HG03575 (cell line): ENCODE data around the gene HTR7.

Source experiments
- ATAC-seq: cut with Tn5 transposase; IDR thresholded peaks from one replicate; pipeline ENCODE4 v1.9.1; 2021; ENCODE audit not compliant: unreplicated experiment, insufficient number of reproducible peaks, low FRiP score; ENCODE audit errors: extremely low read depth

HTR7 gene

DNA sequence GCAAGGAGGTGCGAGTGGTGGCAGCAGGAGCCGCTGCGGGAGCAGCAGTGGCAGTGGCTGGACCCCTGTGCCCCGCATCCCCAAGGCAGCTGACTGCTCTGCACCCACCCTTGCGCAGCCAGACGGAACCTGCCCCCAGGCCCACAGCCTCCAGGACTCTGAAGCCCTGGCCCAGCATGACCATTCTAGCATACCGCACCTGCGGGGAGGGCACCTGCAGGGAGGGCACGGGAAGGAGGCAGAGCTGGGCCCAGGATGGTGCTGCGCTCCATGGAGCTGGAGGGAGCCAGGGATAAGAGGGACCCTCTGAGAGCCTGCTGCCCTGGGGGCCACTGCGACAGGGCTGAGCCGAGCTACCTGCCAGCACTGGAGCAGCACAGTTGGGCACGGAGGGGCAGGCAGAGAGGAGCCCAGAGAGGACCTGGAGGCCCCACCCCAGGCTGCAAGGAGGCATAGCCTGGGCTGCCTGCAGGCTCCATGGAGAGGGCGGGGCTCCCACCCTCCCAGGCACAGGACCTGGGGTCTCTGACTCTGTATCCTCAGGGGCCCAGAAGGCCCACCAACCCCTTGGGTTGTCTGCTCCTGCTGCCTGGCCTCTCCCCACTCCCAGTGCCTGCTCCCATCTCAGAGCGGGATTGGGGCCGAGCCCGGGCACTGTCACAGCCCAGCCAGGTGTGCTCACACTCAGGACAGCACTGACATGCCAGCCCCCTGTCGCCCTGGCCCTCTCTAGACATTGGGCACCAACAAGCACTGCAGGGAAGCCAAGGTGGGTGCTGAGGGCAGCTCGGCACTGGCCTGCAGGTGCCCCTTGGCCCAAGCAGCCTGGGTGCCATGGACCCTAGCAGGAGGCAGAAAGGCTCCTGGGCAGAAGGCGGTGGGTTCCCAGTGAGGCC is 87.6 kb downstream of the HTR7 start:
- no peak for ATAC-seq

DNA sequence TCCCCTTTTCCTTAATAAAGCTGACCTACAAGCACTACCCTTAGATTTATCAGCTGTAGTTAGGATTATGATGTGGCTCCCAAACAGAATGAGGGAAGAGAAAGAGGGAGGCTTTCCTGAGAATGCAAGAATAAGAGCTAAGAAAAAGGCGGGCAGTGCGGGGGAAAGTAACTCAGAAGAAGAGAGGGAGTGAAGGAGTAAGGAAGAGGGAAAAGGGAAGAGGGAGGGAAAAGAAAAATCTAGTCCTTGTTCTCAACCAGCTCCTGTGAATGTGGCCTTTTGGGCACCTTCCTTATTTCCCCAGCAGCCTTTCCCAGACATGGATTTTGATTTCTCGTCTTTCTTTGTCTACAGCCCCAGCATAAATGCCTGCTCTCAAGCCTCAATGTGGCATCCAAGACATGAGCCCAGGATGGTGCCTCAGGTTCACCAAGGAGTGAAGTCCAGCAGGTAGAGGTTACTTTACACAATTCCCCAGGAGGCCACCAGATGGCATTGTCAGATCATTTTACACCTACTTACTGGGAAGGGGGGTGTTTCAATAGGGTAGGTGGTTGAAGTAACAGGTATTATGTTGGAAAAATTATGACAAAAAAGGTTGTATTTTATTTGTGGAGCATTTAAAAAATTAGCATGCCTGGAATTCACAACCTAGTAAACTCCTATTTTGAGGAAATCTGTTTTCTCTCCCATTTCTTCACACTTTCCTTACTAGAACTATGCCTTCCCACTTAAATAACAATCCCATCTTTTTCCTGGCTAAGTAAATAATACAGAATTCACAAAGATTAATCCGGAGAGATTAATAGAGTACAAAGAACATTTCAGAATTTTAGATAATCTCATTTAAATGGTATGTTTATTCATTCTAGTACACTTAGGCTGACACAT is 106.5 kb downstream of the HTR7 start:
- ATAC-seq: no peak

DNA sequence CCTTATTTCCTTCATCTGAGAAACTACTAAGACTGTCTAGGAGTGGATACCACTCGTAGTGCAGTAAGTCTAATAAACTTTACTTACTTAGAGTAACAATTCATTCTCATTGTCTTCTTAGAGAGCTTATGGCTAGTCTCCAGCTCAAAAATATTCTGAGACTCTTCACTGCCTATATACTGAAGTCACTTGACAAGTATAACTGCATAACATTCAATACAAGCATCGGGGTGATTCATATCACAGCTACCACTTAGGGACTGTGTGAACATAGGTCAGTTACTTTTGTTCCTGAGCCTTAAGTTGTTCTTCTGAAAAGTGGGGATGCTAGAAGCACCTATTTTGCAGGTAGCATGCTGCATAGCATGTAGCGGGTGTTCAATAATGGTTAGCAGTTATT is 111.0 kb downstream of the HTR7 start:
- no peak for ATAC-seq

DNA sequence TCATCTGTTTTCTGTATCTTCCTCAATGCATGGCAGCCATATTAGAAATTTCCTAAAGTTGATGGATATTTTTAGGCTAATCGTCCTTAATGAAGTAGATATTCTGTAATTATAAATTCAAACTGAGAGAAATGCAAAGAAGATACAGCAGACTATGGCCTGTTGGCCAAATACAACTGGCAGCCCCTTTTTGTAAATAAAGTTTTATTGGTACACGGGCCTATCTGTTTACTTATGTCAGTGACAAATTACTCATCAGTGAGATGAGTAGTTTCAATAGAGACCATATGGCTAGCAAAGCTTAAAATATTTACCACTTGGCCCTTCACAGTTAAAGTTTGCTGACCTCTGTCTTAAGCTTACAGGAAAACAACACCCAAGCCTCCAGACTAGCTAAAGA is 112.3 kb downstream of the HTR7 start:
- ATAC-seq: no peak

DNA sequence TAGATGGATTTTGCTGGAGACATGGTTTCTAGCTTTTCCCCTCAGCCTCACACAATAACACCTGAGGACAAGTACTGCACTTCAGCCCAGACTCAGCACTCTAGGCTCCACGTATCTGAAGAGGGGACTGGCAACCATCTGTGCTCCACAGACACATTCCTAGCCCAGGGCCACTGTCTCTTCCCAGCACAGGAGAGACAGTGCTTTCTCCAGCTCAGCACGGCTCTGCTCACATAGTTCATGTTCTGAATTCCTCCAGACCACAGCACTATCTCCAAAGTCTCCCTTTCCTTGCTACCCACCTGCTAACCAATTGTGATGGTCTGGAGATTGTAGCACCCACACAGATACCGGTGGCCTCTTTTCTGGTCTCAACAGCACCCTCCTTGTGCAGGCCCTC is 114.5 kb downstream of the HTR7 start:
- no peak for ATAC-seq

DNA sequence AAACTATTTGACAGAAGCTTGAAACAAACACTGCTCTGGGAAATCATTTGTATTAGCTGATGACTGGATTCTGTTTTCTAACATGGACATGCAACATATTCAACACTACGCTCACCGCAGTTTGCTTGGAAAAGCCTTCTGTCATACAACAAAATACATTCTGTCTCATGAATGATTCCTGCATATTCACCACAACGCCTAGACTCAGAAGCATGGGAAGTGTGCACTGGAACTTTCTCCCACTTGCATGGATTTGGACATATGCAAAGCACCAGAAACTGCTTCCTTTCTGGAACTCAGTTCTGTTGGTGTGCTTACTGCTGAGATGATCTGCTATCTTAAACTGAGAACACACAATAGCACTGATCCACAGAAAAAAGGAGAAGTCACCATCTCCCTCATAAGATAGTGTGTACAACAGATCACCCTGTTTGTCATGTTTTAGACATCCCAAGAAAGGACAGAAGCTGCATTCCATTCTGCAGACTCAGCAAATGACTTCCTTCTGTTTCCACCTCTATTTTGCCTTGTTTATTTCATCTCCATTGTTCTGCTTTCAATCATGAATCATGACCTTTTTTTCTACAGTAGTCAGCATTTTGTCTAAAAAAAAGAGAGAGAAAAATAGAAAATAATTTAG is 115.8 kb downstream of the HTR7 start:
- ATAC-seq: no peak

DNA sequence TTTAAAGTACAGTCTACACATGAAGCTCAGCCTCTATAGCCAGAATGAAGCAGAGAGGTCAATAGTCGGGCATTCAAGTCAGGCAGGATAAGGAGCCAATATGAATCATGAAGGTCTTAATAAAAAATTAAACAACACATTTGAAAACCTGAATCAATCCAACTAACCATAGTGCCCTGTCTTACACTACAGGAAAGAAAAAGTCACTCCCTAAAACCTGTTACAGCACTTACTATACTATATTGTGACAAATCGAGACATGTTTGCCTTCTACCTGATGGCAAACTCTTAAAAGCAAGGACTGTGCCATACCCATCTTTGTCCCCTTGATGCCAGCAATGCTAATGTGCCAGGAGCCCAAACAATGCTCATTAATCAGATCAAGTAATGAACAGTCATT is 117.6 kb downstream of the HTR7 start:
- ATAC-seq: no peak

DNA sequence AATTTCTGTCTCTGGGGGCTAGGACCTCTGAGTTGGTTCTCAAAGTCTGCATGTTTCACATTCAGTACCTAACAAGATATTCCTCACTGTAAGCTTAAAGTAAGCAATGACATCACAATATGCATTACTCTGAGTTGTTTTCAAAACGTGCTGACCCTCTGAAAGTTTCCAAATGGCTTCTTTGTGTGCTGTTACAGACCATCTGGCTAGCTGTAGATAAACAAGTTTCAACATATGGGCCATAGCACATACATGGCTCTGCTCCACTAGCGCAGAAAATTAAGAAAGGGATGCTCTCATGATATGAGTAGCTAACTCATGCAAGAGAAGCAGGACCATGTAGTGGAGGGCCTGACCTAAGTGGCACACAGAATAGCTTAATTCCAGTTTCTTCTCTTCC is 119.0 kb downstream of the HTR7 start:
- no peak for ATAC-seq

DNA sequence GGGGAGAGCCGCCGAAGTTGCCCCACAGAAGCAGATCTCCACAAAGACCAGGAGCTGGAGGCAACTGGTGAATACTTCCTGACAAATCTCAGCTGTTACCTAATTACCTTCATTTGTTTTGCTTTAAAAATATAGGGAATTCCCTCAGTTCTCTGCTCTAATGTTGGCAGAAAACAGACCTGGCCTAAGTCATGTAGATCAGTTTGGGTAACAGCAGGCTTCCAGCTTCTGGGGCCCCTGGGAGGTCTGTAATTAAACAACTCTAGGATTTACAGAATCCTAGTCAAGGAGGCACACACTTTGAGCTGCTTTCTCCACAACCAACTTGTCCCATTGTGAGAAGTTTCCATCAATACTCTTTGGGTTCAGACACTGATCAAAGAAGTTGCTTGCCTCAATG is 123.4 kb downstream of the HTR7 start:
- no peak for ATAC-seq

DNA sequence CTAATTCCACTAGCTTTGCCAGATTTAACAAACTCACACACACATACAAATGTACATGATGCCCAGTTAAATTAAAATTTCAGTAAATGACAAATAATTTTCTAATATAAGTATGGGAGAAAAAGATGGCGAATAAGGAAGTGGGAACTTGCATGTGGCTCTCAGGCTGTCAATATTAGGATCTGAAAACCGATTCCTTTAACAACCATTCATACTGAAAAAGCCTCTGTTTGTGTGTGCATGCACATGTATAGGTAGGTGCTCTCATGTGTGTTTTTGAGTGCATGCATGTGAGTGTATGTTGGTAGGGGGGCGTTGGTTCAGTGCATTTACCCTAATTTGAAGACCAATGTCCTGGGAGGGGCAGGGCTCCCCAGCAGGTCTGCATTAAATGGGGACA is 125.3 kb downstream of the HTR7 start:
- no peak for ATAC-seq

DNA sequence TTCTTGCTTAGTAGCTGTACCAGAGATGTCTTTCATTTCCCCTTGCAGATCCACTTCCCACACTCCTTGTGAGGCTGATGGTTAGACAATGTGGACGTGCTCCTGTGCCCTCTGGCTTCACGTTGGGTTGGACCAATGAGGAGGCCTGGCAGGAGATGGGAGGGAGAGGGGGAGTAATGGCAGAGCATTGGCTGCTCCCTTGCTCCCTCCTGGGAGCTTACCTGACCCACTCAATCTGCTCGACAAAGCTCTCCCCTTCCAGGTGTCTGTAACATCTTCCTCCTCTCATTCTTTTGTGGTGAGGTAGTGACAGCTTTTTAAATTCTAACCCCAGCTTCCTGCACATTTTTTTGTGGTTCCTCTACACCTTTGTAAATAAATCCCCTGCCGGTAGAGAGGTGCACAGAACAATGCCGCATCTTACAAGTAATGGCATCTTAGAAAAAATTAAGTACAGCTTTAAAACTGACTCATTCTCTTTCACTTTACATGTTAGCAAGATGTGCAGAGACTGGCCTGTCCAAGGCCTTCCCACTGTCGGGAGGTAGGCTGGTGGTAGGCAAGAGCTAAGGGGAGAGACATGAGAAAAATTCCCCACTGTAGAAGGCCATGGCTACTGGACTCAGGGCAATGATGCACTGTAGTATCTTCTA is 134.3 kb downstream of the HTR7 start:
- ATAC-seq: no peak

DNA sequence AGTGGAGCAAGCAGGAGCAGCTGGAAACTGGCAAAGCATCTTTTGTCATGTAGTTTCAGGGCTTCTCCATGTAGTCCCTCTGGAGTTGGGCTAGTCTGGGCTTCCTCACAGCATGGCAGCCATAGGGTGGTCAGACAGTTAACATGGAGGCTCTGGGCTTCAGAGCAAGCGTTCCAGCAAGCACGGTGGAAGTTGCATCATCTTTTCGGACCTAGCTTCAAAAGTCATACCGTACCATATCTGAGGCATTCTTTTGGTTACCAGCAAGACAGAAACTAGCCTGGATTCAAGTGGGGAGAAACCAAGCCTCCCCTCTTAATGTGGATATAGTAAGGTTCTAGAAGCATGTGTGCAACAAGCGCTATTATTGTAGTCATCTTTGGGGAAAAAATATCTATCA is 135.0 kb downstream of the HTR7 start:
- no peak for ATAC-seq

DNA sequence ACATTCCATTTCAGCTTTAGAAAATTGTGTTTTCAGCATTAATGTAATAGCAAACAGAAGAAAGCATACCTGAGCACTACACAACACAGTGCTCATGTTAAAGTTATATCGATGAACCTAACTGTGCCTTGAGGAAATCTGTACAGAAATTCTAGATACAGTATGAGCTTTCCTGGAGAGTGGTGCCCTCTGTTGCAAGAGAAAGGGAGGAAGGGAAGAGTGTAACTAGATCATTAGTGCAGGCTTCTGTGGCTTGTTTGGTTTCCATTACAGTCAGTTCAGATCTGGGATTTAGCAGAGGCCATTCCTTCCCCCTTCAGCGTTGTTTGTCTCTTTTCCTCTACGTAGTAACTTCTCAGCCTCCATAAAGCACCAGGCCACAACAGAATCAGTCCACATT is 139.7 kb downstream of the HTR7 start:
- ATAC-seq: no peak

DNA sequence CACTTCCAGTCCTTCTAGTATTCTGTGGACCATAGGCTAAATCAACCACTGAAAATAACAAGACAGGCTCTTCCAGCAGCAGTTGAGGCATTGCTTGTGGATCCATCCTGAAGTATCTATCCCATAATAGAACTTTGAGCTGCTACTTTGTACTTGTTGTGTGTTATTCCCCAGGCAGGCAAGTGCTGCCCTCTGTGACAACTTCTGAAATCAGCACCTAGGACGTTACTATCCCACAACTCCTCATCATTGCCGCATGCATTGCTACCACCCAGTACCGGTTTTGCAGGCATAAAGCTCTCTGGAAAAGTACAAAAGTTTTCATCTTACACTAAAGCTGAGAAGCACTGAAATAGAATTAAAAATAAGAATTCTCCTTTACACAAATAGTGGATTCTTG is 145.3 kb downstream of the HTR7 start:
- no peak for ATAC-seq

DNA sequence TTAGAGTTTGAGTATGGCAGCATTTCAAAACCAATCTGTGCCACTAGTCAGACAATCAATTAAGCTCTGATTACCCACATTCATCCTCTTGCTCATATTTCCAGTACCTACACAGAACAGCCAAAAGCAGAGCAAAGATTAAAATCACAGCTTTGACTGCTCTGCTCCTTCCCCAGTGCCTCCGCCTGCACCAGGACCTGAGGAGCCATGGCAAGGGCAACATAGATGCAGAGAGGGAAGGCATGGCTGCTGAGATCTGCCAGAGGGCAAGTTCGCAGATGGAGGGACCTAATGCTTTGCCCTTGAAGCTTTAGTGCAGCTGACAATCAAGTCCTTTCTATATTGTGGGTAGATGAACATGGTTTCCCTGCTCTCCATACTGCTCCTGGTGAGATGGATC is 148.1 kb downstream of the HTR7 start:
- ATAC-seq: no peak

DNA sequence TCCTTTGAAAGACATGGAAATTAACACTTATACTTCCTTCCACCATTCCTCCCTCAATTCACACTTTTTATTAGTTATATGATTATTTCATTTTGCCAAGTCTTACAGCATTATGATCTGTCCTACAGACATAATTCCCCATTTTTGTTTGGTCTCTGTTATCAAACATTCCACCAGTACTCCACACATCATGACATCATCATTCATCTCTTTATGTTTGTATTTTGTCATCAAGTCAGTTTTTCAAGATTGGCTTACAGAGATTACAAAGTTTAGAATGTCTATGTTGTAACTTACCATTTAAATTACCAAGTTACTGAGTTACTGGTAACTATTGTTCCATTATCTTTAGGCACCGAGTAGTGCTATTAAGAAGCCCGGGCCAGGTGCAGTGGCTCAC is 150.2 kb downstream of the HTR7 start:
- no peak for ATAC-seq

DNA sequence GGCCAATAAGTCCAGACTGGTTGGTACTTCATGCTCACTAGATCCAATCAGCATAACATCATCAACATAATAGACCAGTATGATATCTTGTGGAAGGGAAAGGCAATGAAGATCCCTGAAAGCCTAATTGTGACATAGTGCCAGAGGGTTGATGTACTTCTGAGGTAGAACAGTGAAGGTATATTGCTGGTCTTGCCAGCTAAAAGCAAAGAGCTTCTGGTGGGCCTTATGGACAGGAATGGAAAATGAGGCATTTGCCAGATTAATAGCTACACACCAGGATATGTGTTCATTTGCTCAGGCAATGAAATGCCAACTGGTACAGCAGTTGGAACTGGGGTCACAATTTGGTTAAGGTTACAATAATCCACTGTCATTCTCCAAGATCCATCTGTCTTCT is 156.4 kb downstream of the HTR7 start:
- ATAC-seq: no peak

DNA sequence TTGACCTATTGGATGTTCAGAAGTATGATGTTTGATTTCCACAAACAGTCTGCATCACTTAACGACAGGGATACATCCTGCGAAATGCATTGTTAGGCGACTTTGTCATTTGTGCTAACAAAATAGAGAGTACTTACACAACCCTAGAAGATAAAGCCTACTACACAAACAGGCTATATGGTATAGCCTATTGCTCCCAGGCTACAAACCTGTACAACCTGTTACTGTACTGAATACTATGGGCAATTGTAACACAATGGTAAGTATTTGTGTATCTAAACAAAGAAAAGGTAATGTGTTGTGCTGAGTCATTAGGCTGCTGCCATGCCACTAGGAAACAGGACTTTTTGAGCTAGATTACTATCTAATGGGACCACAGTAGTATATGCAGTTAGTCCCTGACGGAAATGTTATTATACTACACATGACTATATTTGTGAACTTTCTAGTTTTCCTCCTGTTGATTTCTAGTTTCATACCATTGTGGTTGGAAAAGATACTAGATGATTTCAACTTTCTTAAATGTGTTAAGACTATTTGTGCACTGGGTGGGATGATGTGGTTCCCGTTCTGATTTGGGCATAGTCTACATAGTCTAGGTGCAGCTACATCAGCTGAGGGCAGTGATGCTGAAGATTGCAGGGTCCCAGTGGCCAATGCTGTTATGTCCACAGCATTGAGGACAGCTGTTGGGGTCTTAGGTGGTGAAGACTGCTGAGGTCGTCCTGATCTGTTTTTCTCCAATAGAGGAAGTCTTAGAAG is 161.7 kb downstream of the HTR7 start:
- no peak for ATAC-seq
